Raji (cell line): ENCODE data around the gene SNTG2.

Source experiments
- POLR2A ChIP-seq: IDR thresholded peaks from 2 replicates; pipeline ENCODE4 v1.6.1; 2011; ENCODE audit warnings: low read depth, low read length, control low read depth; ENCODE audit not compliant: insufficient read depth

SNTG2 gene

GRCh38 chr2:1393321-1393720, 442.7 kb downstream of the SNTG2 start:
- TF ChIP-seq POLR2A, result no peak

- TF ChIP-seq POLR2A, result no peak
Measured at GRCh38 chr2:1394709-1395408, 444.2 kb downstream of the SNTG2 start.

- no peak for TF ChIP-seq POLR2A
Measured at GRCh38 chr2:1397350-1397749, 446.7 kb downstream of the SNTG2 start.

GRCh38 chr2:1398191-1398590, 447.5 kb downstream of the SNTG2 start:
- TF ChIP-seq POLR2A, result no peak

GRCh38 chr2:1400943-1401735, 450.5 kb downstream of the SNTG2 start:
- no peak for TF ChIP-seq POLR2A

- no peak for TF ChIP-seq POLR2A
Measured at GRCh38 chr2:1402064-1402463, 451.4 kb downstream of the SNTG2 start.

GRCh38 chr2:1403565-1403964, 452.9 kb downstream of the SNTG2 start:
- no peak for TF ChIP-seq POLR2A

- TF ChIP-seq POLR2A, result no peak
Measured at GRCh38 chr2:1405124-1405523, 454.5 kb downstream of the SNTG2 start.

- TF ChIP-seq POLR2A, result no peak
Measured at GRCh38 chr2:1405967-1406366, 455.3 kb downstream of the SNTG2 start.

- TF ChIP-seq POLR2A, result no peak
Measured at GRCh38 chr2:1406434-1406833, 455.8 kb downstream of the SNTG2 start.

- no peak for TF ChIP-seq POLR2A
Measured at GRCh38 chr2:1407950-1408675, 457.5 kb downstream of the SNTG2 start.

GRCh38 chr2:1413156-1413710, 462.6 kb downstream of the SNTG2 start, which contains the start of gene TPO:
Gene TPO (plus strand): TSS chr2:1413463. CDS start chr2:1414409, 946 bp downstream.
- no peak for TF ChIP-seq POLR2A

GRCh38 chr2:1414121-1414520, 463.5 kb downstream of the SNTG2 start:
- no peak for TF ChIP-seq POLR2A

- no peak for TF ChIP-seq POLR2A
Measured at GRCh38 chr2:1415501-1415900, 464.9 kb downstream of the SNTG2 start.
